GM23248 (cell line): ENCODE measurements around the gene USP28.

Experiments used
- EZH2 ChIP-seq: fragments of 200-600 bp; sonication (generic); IDR thresholded peaks from 2 replicates; pipeline ENCODE4 v1.6.1; 2018; ENCODE audit warnings: antibody characterized with exemption, mild to moderate bottlenecking; ENCODE audit not compliant: insufficient read depth, poor library complexity, severe bottlenecking
- EZH2phosphoT487 ChIP-seq: fragments of 200-600 bp; sonication (generic); IDR thresholded peaks from 2 replicates; pipeline ENCODE4 v1.6.1; 2018; ENCODE audit warnings: antibody characterized with exemption, moderate library complexity, mild to moderate bottlenecking, low read depth; ENCODE audit not compliant: insufficient read depth

GRCh38 chr11:113805640-113806039, 69.7 kb downstream of the USP28 start:
- no peak for TF ChIP-seq EZH2
- no peak for TF ChIP-seq EZH2phosphoT487
